Natural killer cell (primary cell): ENCODE data around the gene ERRFI1. TPM values are rescaled to one million over a fixed set of nuclear protein-coding genes. Genes with fewer than 3 reads are reported as not detected.
A peak's percentile ranks its signal among the peaks of the same experiment; 100 is the strongest.
"Not testable (repeated sequence)": the region's sequence is repeated elsewhere in the genome, so short reads cannot be mapped to it uniquely, and the experiment has no call there.

ENCODE experiments used
- ATAC-seq, 3 donors: fragments of 150-1000 bp in 2 of 3; fragments of 200-7000 bp in 1 of 3; cut with Tn5 transposase; 1 replicate in 1 of 3; 2 replicates in 2 of 3; pipeline ENCODE4 v1.10.0; 2021; ENCODE audit warnings: mild to moderate bottlenecking in 2 of 3, moderate library complexity in 2 of 3
- DNase-seq, 2 donors: peaks; one replicate each; pipeline versions ENCODE4 v3.0.0 to v3.0.0-alpha.2; 2013 to 2021; ENCODE audit warnings: mixed read lengths in 1 of 2
- H3K27ac ChIP-seq: one replicate; pipeline ENCODE4 v1.5.1; 2013; ENCODE audit warnings: mild to moderate bottlenecking, low read length
- H3K27me3 ChIP-seq: one replicate; pipeline ENCODE4 v1.6.1; 2013; ENCODE audit warnings: low read length; ENCODE audit not compliant: control insufficient read depth, insufficient read depth
- H3K36me3 ChIP-seq: one replicate; pipeline ENCODE4 v1.6.1; 2013; ENCODE audit warnings: low read length; ENCODE audit not compliant: control insufficient read depth, insufficient read depth
- H3K4me1 ChIP-seq: one replicate; pipeline ENCODE4 v1.6.1; 2013; ENCODE audit warnings: low read length; ENCODE audit not compliant: control insufficient read depth, insufficient read depth
- H3K4me3 ChIP-seq: one replicate; pipeline ENCODE4 v1.5.1; 2013; ENCODE audit warnings: low read length
- H3K9me3 ChIP-seq: one replicate; pipeline ENCODE4 v1.6.1; 2013; ENCODE audit warnings: low read length; ENCODE audit not compliant: control insufficient read depth, insufficient read depth
- H3K27ac Mint-ChIP-seq, 2 donors: one replicate each; pipeline ENCODE4 v1.8.0; 2022; ENCODE audit warnings: mild to moderate bottlenecking in 2 of 2, mixed read lengths in 2 of 2, moderate library complexity in 1 of 2
- H3K27me3 Mint-ChIP-seq, 2 donors: one replicate each; pipeline ENCODE4 v1.8.0; 2022; ENCODE audit warnings: low read depth in 2 of 2, mixed read lengths in 2 of 2
- H3K36me3 Mint-ChIP-seq: one replicate; pipeline ENCODE4 v1.8.0; 2022; ENCODE audit warnings: mixed read lengths
- H3K4me1 Mint-ChIP-seq, 2 donors: one replicate each; pipeline ENCODE4 v1.8.0; 2022; ENCODE audit warnings: mixed read lengths in 2 of 2
- H3K4me3 Mint-ChIP-seq: one replicate; pipeline ENCODE4 v1.8.0; 2022; ENCODE audit warnings: mild to moderate bottlenecking, moderate library complexity, mixed read lengths
- H3K9me3 Mint-ChIP-seq, 2 donors: one replicate each; pipeline ENCODE4 v1.8.0; 2022; ENCODE audit warnings: mixed read lengths in 2 of 2
- CTCF ChIP-seq: fragments of 200-600 bp; IDR thresholded peaks from one replicate; pipeline ENCODE4 v1.8.0; 2022; ENCODE audit warnings: antibody characterized with exemption
- WGBS: methylation state at CpG from one replicate; pipeline ENCODE4 v1.1.7; 2013; ENCODE audit warnings: missing lambda C conversion rate; ENCODE audit not compliant: insufficient coverage; 5-methylcytosine and 5-hydroxymethylcytosine counted together
- intact Hi-C: fragments of 100-400 bp; cut with micrococcal nuclease; formaldehyde crosslinking; loops from one replicate; pipeline ENCODE4 v1.14.2; 2022
- total RNA-seq, 4 donors: library from RNA; stranded (reverse); fragments of 120-200 nt in 1 of 4; gene quantifications; one replicate each; pipeline versions ENCODE4 v1.2.3 to v1.2.4, GENCODE V29; 2013 to 2022

Gene ERRFI1
- total RNA-seq, 3 donors from 2014 or later (not counting 1 experiment from before 2014, with no cell fraction given): 2.9 to 4.9 (median 4.0) TPM

GRCh38 chr1:7967651-7968050 lies 58.5 kb downstream of the ERRFI1 start:
- Histone ChIP-seq H3K36me3 (peaks cover 69% of the 10 kb centered on the region), H3K27me3 (no peaks in the 10 kb centered on the region), H3K4me1 (peaks cover 12% of the 10 kb centered on the region), H3K27ac (no peak overlapping the region), H3K9me3 (no peaks in the 10 kb centered on the region), H3K4me3 (no peak overlapping the region)
- intact Hi-C loops: no loop called here
- WGBS: 96% methylated on average over 3 of the region's 4 CpGs
- Mint-ChIP-seq H3K9me3 (no peaks in the 10 kb centered on the region), H3K27me3 (no peaks in the 10 kb centered on the region), H3K4me3 (no peak overlapping the region), H3K27ac (peak overlapping the region in 1 of 2 donors; percentile 13), H3K36me3 (peaks cover 15% of the 10 kb centered on the region), H3K4me1 (peaks cover 16 to 25% of the 10 kb centered on the region in 2 donors)
- ATAC-seq: no peak
- no peak for TF ChIP-seq CTCF
- no peak for DNase-seq

GRCh38 chr1:7967196-7967595 lies 58.9 kb downstream of the ERRFI1 start:
- H3K4me3 ChIP-seq: no peak overlapping the region
- Mint-ChIP-seq H3K27ac (peak overlapping the region in 1 of 2 donors; percentile 13), H3K9me3 (no peaks in the 10 kb centered on the region), H3K4me3 (no peak overlapping the region), H3K36me3 (peaks cover 15% of the 10 kb centered on the region), H3K4me1 (peaks cover 20 to 28% of the 10 kb centered on the region in 2 donors), H3K27me3 (no peaks in the 10 kb centered on the region)
- no peaks in the 10 kb centered on the region for H3K9me3 ChIP-seq
- no peak for TF ChIP-seq CTCF
- DNase-seq (no peak), ATAC-seq (no peak)
- no peaks in the 10 kb centered on the region for H3K27me3 ChIP-seq
- peaks cover 13% of the 10 kb centered on the region for H3K4me1 ChIP-seq
- 70% methylated on average over 1 of the region's 1 CpG for WGBS
- intact Hi-C loops: no loop called here
- H3K36me3 ChIP-seq: peaks cover 67% of the 10 kb centered on the region
- H3K27ac ChIP-seq: no peak overlapping the region

GRCh38 chr1:7964476-7964875 lies 61.6 kb downstream of the ERRFI1 start:
- ATAC-seq: no peak
- no peaks in the 10 kb centered on the region for H3K27me3 ChIP-seq
- intact Hi-C loops: loop anchor here (5.0 kb wide), 2 partner anchors 47 to 62 kb away; no protein-coding TSS in a partner anchor
- peak overlapping the region; percentile 8 to 98 for H3K27ac Mint-ChIP-seq
- peaks cover 45% of the 10 kb centered on the region for H3K36me3 ChIP-seq
- H3K4me1 Mint-ChIP-seq: peaks cover 36 to 47% of the 10 kb centered on the region in 2 donors
- H3K9me3 Mint-ChIP-seq: no peaks in the 10 kb centered on the region
- WGBS: 88% methylated on average over 3 of the region's 3 CpGs
- H3K9me3 ChIP-seq: no peaks in the 10 kb centered on the region
- no peaks in the 10 kb centered on the region for H3K36me3 Mint-ChIP-seq
- no peak overlapping the region for H3K27ac ChIP-seq
- DNase-seq: no peak
- no peak overlapping the region for H3K4me3 Mint-ChIP-seq
- H3K4me3 ChIP-seq: no peak overlapping the region
- H3K27me3 Mint-ChIP-seq: no peaks in the 10 kb centered on the region
- peaks cover 20% of the 10 kb centered on the region for H3K4me1 ChIP-seq
- no peak for TF ChIP-seq CTCF

- H3K36me3 ChIP-seq: peaks cover 39% of the 10 kb centered on the region
- not testable (repeated sequence) for H3K9me3 ChIP-seq, H3K36me3 Mint-ChIP-seq, H3K27me3 ChIP-seq, H3K27ac ChIP-seq, H3K27me3 Mint-ChIP-seq, H3K9me3 Mint-ChIP-seq, H3K4me3 ChIP-seq, ATAC-seq, DNase-seq
- peak overlapping the region; percentile 98 for H3K27ac Mint-ChIP-seq
- peaks cover 20% of the 10 kb centered on the region for H3K4me1 ChIP-seq
- 91% methylated on average over 5 of the region's 7 CpGs for WGBS
- intact Hi-C loops: loop anchor here (5.0 kb wide), 2 partner anchors 47 to 62 kb away; no protein-coding TSS in a partner anchor
- H3K4me3 Mint-ChIP-seq: peak overlapping the region; percentile 75
- H3K4me1 Mint-ChIP-seq: peaks cover 36 to 43% of the 10 kb centered on the region in 2 donors
Observed at GRCh38 chr1:7963841-7964240, 62.3 kb downstream of the ERRFI1 start.

GRCh38 chr1:7963378-7963730 lies 62.8 kb downstream of the ERRFI1 start:
- H3K9me3 ChIP-seq, H3K27me3 ChIP-seq, DNase-seq, ATAC-seq, H3K27ac ChIP-seq, H3K36me3 Mint-ChIP-seq, H3K27me3 Mint-ChIP-seq, H3K4me3 ChIP-seq, H3K9me3 Mint-ChIP-seq: not testable (repeated sequence)
- Mint-ChIP-seq H3K27ac (peak overlapping the region; percentile 98), H3K4me3 (peak overlapping the region; percentile 75), H3K4me1 (peaks cover 36 to 41% of the 10 kb centered on the region in 2 donors)
- Histone ChIP-seq H3K36me3 (peaks cover 34% of the 10 kb centered on the region), H3K4me1 (peaks cover 20% of the 10 kb centered on the region)
- intact Hi-C loops: loop anchor here (5.0 kb wide), 2 partner anchors 46 to 61 kb away; no protein-coding TSS in a partner anchor
- 94% methylated on average over 12 of the region's 12 CpGs for WGBS
